ENCODE results near the gene AQP6. TPM values are rescaled to one million over a fixed set of nuclear protein-coding genes. Genes with fewer than 3 reads are reported as not detected.

The AQP6 gene
- total RNA-seq, 1 donor from 2014 or later, result not detected

GRCh38 chr12:49942921-49943624, 29.7 kb upstream of the AQP6 start:
- DNase-seq (ENCODE audit: extremely low read depth, low read depth, low spot score), result no peak

- no peak for DNase-seq (ENCODE audit: extremely low read depth, low read depth, low spot score)
These were observed 29.2 kb upstream of the AQP6 start for GRCh38 chr12:49943625-49943960.

GRCh38 chr12:49944046-49944445, 28.7 kb upstream of the AQP6 start:
- no peak for DNase-seq (ENCODE audit: extremely low read depth, low read depth, low spot score)

- no peak for DNase-seq (ENCODE audit: extremely low read depth, low read depth, low spot score)
These were observed 28.0 kb upstream of the AQP6 start for GRCh38 chr12:49944718-49945117.

- peak; percentile 33 for DNase-seq (ENCODE audit: extremely low read depth, low read depth, low spot score)
These were observed 27.2 kb upstream of the AQP6 start for GRCh38 chr12:49945394-49946080.

GRCh38 chr12:49946086-49946485, 26.7 kb upstream of the AQP6 start:
- DNase-seq (ENCODE audit: extremely low read depth, low read depth, low spot score), result no peak

GRCh38 chr12:49946497-49946896, 26.2 kb upstream of the AQP6 start:
- DNase-seq (ENCODE audit: extremely low read depth, low read depth, low spot score), result no peak

GRCh38 chr12:49947593-49948226, 25.0 kb upstream of the AQP6 start:
- DNase-seq (ENCODE audit: extremely low read depth, low read depth, low spot score), result no peak

GRCh38 chr12:49948866-49949845, 23.6 kb upstream of the AQP6 start:
- no peak for DNase-seq (ENCODE audit: extremely low read depth, low read depth, low spot score)

GRCh38 chr12:49949866-49950265, 22.9 kb upstream of the AQP6 start:
- no peak for DNase-seq (ENCODE audit: extremely low read depth, low read depth, low spot score)

GRCh38 chr12:49950273-49951251, 22.2 kb upstream of the AQP6 start, which contains the start of gene AQP2:
AQP2 (plus strand) TSS chr12:49950737; CDS start chr12:49950831, 94 bp downstream.
- DNase-seq (ENCODE audit: extremely low read depth, low read depth, low spot score), result no peak

- DNase-seq (ENCODE audit: extremely low read depth, low read depth, low spot score), result no peak
These were observed 21.1 kb upstream of the AQP6 start for GRCh38 chr12:49951411-49952240.

GRCh38 chr12:49952391-49953055, 20.2 kb upstream of the AQP6 start:
- DNase-seq (ENCODE audit: extremely low read depth, low read depth, low spot score), result no peak

- DNase-seq (ENCODE audit: extremely low read depth, low read depth, low spot score), result no peak
These were observed 19.6 kb upstream of the AQP6 start for GRCh38 chr12:49953151-49953550.

- DNase-seq (ENCODE audit: extremely low read depth, low read depth, low spot score), result no peak
These were observed 18.5 kb upstream of the AQP6 start for GRCh38 chr12:49953961-49954846.

GRCh38 chr12:49954863-49955830, 17.6 kb upstream of the AQP6 start:
- no peak for DNase-seq (ENCODE audit: extremely low read depth, low read depth, low spot score)
